DOHH2 (cell line): ENCODE measurements around the gene CYLD.

Experiments
- CTCF ChIP-seq: fragments of 200-600 bp; sonication (generic); IDR thresholded peaks from one replicate; pipeline ENCODE4 v1.5.1; 2014; ENCODE audit warnings: antibody characterized with exemption, mild to moderate bottlenecking, low read depth, low read length; ENCODE audit not compliant: poor library complexity, severe bottlenecking
- EZH2phosphoT487 ChIP-seq: fragments of 200-600 bp; sonication (generic); IDR thresholded peaks from 2 replicates; pipeline ENCODE4 v1.6.1; 2017; ENCODE audit warnings: borderline replicate concordance, mild to moderate bottlenecking, antibody characterized with exemption, low read length, moderate library complexity, mixed read lengths

DNA sequence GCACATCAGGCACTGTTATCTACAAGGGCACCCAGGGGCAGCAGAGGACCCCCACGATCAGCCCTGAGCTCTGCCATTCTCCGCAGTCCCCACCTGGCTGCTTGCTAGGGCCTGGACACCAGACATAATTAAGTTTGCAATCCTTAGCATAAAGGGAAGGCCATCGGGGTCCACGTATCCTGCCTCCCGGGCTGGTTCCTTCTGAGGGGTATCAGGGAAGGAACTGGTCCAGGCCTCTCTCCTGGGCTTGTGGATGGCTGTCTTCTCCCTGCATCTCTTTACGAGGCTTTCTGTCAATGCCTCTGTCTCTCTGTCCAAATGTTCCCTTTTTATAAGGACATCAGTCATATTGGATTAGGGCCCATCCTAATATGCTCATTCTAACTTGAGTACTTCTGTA is 77.8 kb downstream of the CYLD start:
- no peak for TF ChIP-seq CTCF
- no peak for TF ChIP-seq EZH2phosphoT487
